H1 (cell line): ENCODE data around the gene TMEM272. TPM values are rescaled to one million over a fixed set of nuclear protein-coding genes. Genes with fewer than 3 reads are reported as not detected.

Source experiments
- CTCF ChIA-PET: fragments of 300-600 bp; sonication (Branson Sonifier 250); formaldehyde crosslinking; loops from one replicate; lab custom pipeline; 2021; ENCODE audit not compliant: partially characterized antibody; lab: Charles Lee
- POLR2A ChIA-PET: fragments of 300-600 bp; sonication (Branson Sonifier 250); formaldehyde crosslinking; loops from one replicate; lab custom pipeline; 2021; ENCODE audit warnings: inconsistent platforms; ENCODE audit not compliant: partially characterized antibody; lab: Charles Lee
- DNase-seq, 2 experiments: peaks; one replicate each; pipeline versions ENCODE4 v3.0.0 to v3.0.0-alpha.2; 2010 to 2022; ENCODE audit warnings: low spot score in 2 of 2, low read depth in 1 of 2, mixed read lengths in 1 of 2
- FAIRE-seq: peaks from 2 replicates; lab custom pipeline; 2011; peaks lifted over from hg19 to GRCh38; lab: Jason Lieb, UNC
- H2AFZ ChIP-seq: 2 replicates; pipeline ENCODE4 v1.8.1; 2012; ENCODE audit warnings: low read length, inconsistent platforms
- H2AK5ac ChIP-seq: 2 replicates; pipeline ENCODE4 v1.6.1; 2013; ENCODE audit warnings: low read depth, low read length
- H2BK120ac ChIP-seq: replicated peaks from 2 replicates; pipeline ENCODE3; 2013; ENCODE audit warnings: low read depth, low read length, inconsistent platforms
- H2BK12ac ChIP-seq: 2 replicates; pipeline ENCODE4 v1.6.1; 2013; ENCODE audit warnings: low read depth, low read length
- H2BK15ac ChIP-seq: 2 replicates; pipeline ENCODE4 v1.6.1; 2013; ENCODE audit warnings: low read length
- H2BK20ac ChIP-seq: 2 replicates; pipeline ENCODE4 v1.6.1; 2013; ENCODE audit warnings: low read length
- H2BK5ac ChIP-seq: 2 replicates; pipeline ENCODE4 v1.6.1; 2013; ENCODE audit warnings: low read depth, low read length
- H3K14ac ChIP-seq: 2 replicates; pipeline ENCODE4 v1.6.1; 2013; ENCODE audit warnings: inconsistent platforms; ENCODE audit not compliant: insufficient read length
- H3K18ac ChIP-seq: 2 replicates; pipeline ENCODE4 v1.6.1; 2013; ENCODE audit warnings: low read length; ENCODE audit errors: extremely low read depth
- H3K23ac ChIP-seq: 2 replicates; pipeline ENCODE4 v1.6.1; 2013; ENCODE audit warnings: inconsistent platforms; ENCODE audit not compliant: insufficient read length
- H3K23me2 ChIP-seq: 2 replicates; pipeline ENCODE4 v1.6.1; 2013; ENCODE audit warnings: low read depth, low read length
- H3K27ac ChIP-seq: 2 replicates; pipeline ENCODE4 v1.6.1; 2011; ENCODE audit warnings: low read depth, low read length, inconsistent platforms
- H3K27me3 ChIP-seq, 4 experiments: replicated peaks in 1 of 4; 1 replicate in 1 of 4; 2 replicates in 3 of 4; pipeline versions ENCODE4 v1.6.1 to v1.8.1; 2011 to 2013; ENCODE audit warnings: low read length in 3 of 4, mild to moderate bottlenecking in 3 of 4, inconsistent platforms in 2 of 4, mixed read lengths in 2 of 4, moderate library complexity in 1 of 4; ENCODE audit not compliant: control insufficient read depth in 3 of 4, insufficient read depth in 3 of 4; ENCODE audit errors: extremely low read depth in 1 of 4
- H3K36me3 ChIP-seq, 4 experiments: 2 replicates each; pipeline versions ENCODE4 v1.6.1 to v1.8.1; 2011 to 2013; ENCODE audit warnings: mild to moderate bottlenecking in 4 of 4, low read length in 3 of 4, moderate library complexity in 2 of 4, control low read depth in 1 of 4, inconsistent platforms in 1 of 4; ENCODE audit not compliant: insufficient read depth in 4 of 4, control insufficient read depth in 2 of 4
- H3K4ac ChIP-seq: replicated peaks from 2 replicates; pipeline ENCODE3; 2013; ENCODE audit warnings: low read length, low read depth, mixed read lengths, inconsistent platforms; ENCODE audit not compliant: insufficient read length
- H3K4me1 ChIP-seq, 4 experiments: replicated peaks in 1 of 4; 1 replicate in 1 of 4; 2 replicates in 3 of 4; pipeline versions ENCODE4 v1.6.1 to v1.8.1; 2011 to 2013; ENCODE audit warnings: low read length in 3 of 4, inconsistent platforms in 2 of 4, mixed read lengths in 1 of 4; ENCODE audit not compliant: insufficient read depth in 4 of 4, control insufficient read depth in 3 of 4
- H3K4me2 ChIP-seq, 2 experiments: 2 replicates each; pipeline versions ENCODE4 v1.6.1 to v1.8.1; 2011 to 2013; ENCODE audit warnings: low read depth in 2 of 2, low read length in 2 of 2, control low read depth in 1 of 2, inconsistent platforms in 1 of 2, mild to moderate bottlenecking in 1 of 2; ENCODE audit not compliant: insufficient read depth in 1 of 2
- H3K4me3 ChIP-seq, 4 experiments: fragments of 200-600, 300-600 bp in 1 of 4; sonication (generic), shearing (Covaris generic), sonication (Bioruptor Twin) in 1 of 4; 2 replicates each; pipeline versions ENCODE4 v1.5.1 to v1.8.1; 2011 to 2016; ENCODE audit warnings: low read length in 4 of 4, low read depth in 3 of 4, control low read depth in 2 of 4, inconsistent platforms in 2 of 4, mild to moderate bottlenecking in 2 of 4, mixed read lengths in 1 of 4, moderate library complexity in 1 of 4; ENCODE audit not compliant: insufficient read depth in 2 of 4; ENCODE audit errors: extremely low read depth in 1 of 4
- H3K56ac ChIP-seq: replicated peaks from 2 replicates; pipeline ENCODE3; 2013; ENCODE audit warnings: low read depth, mild to moderate bottlenecking, mixed read lengths, low read length, inconsistent platforms; ENCODE audit not compliant: insufficient read length
- H3K79me1 ChIP-seq: 2 replicates; pipeline ENCODE4 v1.6.1; 2013; ENCODE audit warnings: low read depth, low read length, control low read depth
- H3K79me2 ChIP-seq, 2 experiments: 2 replicates each; pipeline versions ENCODE4 v1.6.1 to v1.8.1; 2012 to 2013; ENCODE audit warnings: low read length in 2 of 2, mild to moderate bottlenecking in 2 of 2, inconsistent platforms in 1 of 2; ENCODE audit not compliant: insufficient read depth in 2 of 2, control insufficient read depth in 1 of 2
- H3K9ac ChIP-seq, 4 experiments: replicated peaks in 1 of 4; 1 replicate in 1 of 4; 2 replicates in 3 of 4; pipeline versions ENCODE4 v1.6.1 to v1.8.1; 2011 to 2013; ENCODE audit warnings: low read depth in 3 of 4, low read length in 3 of 4, control low read depth in 2 of 4, mild to moderate bottlenecking in 2 of 4, moderate library complexity in 2 of 4, inconsistent platforms in 1 of 4; ENCODE audit errors: extremely low read depth in 1 of 4
- H3K9me3 ChIP-seq, 2 experiments: 2 replicates each; pipeline versions ENCODE4 v1.6.1 to v1.8.1; 2012 to 2013; ENCODE audit warnings: mild to moderate bottlenecking in 2 of 2, moderate library complexity in 2 of 2, control low read depth in 1 of 2, inconsistent platforms in 1 of 2, low read depth in 1 of 2, low read length in 1 of 2, mixed read lengths in 1 of 2; ENCODE audit not compliant: insufficient read depth in 2 of 2
- H4K20me1 ChIP-seq, 2 experiments: replicated peaks in 1 of 2; 2 replicates each; pipeline versions ENCODE3 to v1.8.1; 2011 to 2013; ENCODE audit warnings: inconsistent platforms in 2 of 2, low read length in 2 of 2, mild to moderate bottlenecking in 1 of 2; ENCODE audit not compliant: insufficient read depth in 2 of 2, control insufficient read depth in 1 of 2
- H4K5ac ChIP-seq: 2 replicates; pipeline ENCODE4 v1.6.1; 2013; ENCODE audit warnings: low read length, low read depth, mixed read lengths, inconsistent platforms; ENCODE audit not compliant: insufficient read length
- H4K8ac ChIP-seq: 2 replicates; pipeline ENCODE4 v1.8.0; 2013; ENCODE audit warnings: mild to moderate bottlenecking, moderate library complexity, low read length, inconsistent platforms; ENCODE audit not compliant: insufficient read depth; ENCODE audit errors: extremely low read depth
- H4K91ac ChIP-seq: replicated peaks from 2 replicates; pipeline ENCODE3; 2013; ENCODE audit warnings: low read length, mixed read lengths, inconsistent platforms; ENCODE audit not compliant: insufficient read length
- ASH2L ChIP-seq: fragments of 200-600, 300-600 bp; sonication (generic); IDR thresholded peaks from one replicate; pipeline ENCODE4 v1.7.1; 2017; ENCODE audit warnings: low read length
- BCL11A ChIP-seq, 2 experiments: IDR thresholded peaks; one replicate each; pipeline ENCODE4 v1.6.1; 2011; ENCODE audit warnings: low read depth in 2 of 2, low read length in 2 of 2, mild to moderate bottlenecking in 2 of 2
- CBX8 ChIP-seq: fragments of 300-800, 300-1000 bp; sonication (generic); IDR thresholded peaks from 2 replicates; pipeline ENCODE4 v1.7.1; 2016; ENCODE audit warnings: low read depth, low read length, borderline replicate concordance
- EGR1 ChIP-seq: IDR thresholded peaks from 2 replicates; pipeline ENCODE4 v1.6.1; 2011; ENCODE audit warnings: low read depth, low read length, borderline replicate concordance
- JUND ChIP-seq: IDR thresholded peaks from 2 replicates; pipeline ENCODE4 v1.6.1; 2011; ENCODE audit warnings: mild to moderate bottlenecking, improper control_type of control experiment, low read length
- KDM5A ChIP-seq: fragments of 200-600 bp; IDR thresholded peaks from 2 replicates; pipeline ENCODE4 v1.7.1; 2012; ENCODE audit warnings: mild to moderate bottlenecking, low read length, inconsistent platforms, mixed read lengths
- RAD21 ChIP-seq, 2 experiments: IDR thresholded peaks in 1 of 2; conservative IDR thresholded peaks in 1 of 2; 2 replicates each; pipeline ENCODE4 v1.6.1; 2011; ENCODE audit warnings: low read depth in 2 of 2, low read length in 2 of 2, improper control_type of control experiment in 1 of 2, inconsistent platforms in 1 of 2, mild to moderate bottlenecking in 1 of 2, moderate library complexity in 1 of 2
- WGBS, 2 experiments: shearing (Covaris generic) in 1 of 2; methylation state at CpG; one replicate each; pipeline versions ENCODE4 v1.1.6 to v1.1.7; 2013 to 2015; ENCODE audit warnings: low lambda C conversion rate in 2 of 2, mixed read lengths in 2 of 2, inconsistent platforms in 1 of 2, low coverage in 1 of 2, missing lambda C conversion rate in 1 of 2; ENCODE audit not compliant: insufficient replicate concordance in 2 of 2, insufficient coverage in 1 of 2, insufficient read length in 1 of 2; ENCODE audit errors: extremely low coverage in 1 of 2, missing lambda C conversion rate in 1 of 2; 5-methylcytosine and 5-hydroxymethylcytosine counted together
- polyA plus RNA-seq, 7 experiments: library from polyadenylated mRNA; depleted of rRNA in 3 of 7; stranded (reverse) in 5 of 7; unstranded in 2 of 7; fragments of >200 nt in 5 of 7; fragments of 200-250 nt in 2 of 7; gene quantifications; 1 replicate in 5 of 7; 2 replicates in 1 of 7; 4 replicates in 1 of 7; pipeline versions ENCODE4 v1.2.1 to v1.2.3, GENCODE V29; 2011 to 2013; ENCODE audit warnings: missing spikeins in 2 of 7, mixed read lengths in 2 of 7
- total RNA-seq: library from RNA; stranded (reverse); fragmentation: NEBNext Ultra II Directional; extraction: Animal tissue kit (Norgen Biotek cat#: 25700); gene quantifications from 2 replicates; pipeline ENCODE4 v1.2.1, GENCODE V29; 2021

TMEM272 gene
- total and polyA plus RNA-seq, 2 of the 8 experiments (the other 6 are each of a cell fraction or from before 2014, with no cell fraction given): 0.05 TPM; not detected in 1

DNA sequence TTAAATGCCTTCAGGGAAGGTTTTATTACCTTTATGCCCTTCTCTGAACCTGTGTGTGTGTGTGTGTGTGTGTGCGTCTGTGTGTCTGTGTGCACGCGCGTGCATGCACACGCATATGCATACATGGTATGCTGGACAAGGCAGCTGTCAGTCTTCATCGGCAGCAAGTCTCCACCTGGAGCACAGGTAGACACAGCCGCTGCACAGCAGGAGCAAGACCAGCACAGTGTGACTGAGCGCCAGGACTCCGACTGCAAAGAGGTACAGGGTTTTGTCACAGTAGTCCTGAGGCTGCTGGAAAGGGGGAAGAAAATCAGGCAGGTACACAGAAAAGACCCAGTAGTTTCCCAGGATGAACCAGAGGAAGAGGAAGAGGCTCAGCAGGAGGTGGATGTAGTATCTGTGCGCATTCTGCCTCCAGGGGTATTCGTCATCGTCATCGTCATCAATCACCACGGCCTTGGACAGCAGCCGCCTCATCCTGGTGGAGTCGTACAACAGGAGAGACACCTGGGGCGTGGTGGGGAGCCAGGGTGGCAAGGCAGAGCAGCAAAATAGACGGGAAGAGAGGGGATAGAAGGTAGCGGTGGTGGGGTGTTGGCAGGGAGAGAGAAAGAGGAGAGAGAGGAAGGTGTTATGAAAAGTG is 28.2 kb downstream of the TMEM272 start:
- H2BK120ac ChIP-seq: no peak overlapping the region
- H3K23me2 ChIP-seq: no peaks in the 10 kb centered on the region
- peaks cover 0 to 3% (median 1%) of the 10 kb centered on the region in 4 experiments; a peak in 2 of 7 replicates for H3K27me3 ChIP-seq
- H2BK12ac ChIP-seq: no peak overlapping the region
- peaks cover 0 to 16% (median 7%) of the 10 kb centered on the region in 4 experiments; a peak in 5 of 7 replicates for H3K4me1 ChIP-seq
- no peak for DNase-seq
- no peak overlapping the region for H3K4me3 ChIP-seq
- H3K4me2 ChIP-seq: no peak overlapping the region; a peak in 1 of 4 replicates
- H3K9ac ChIP-seq: no peak overlapping the region
- no peak overlapping the region for H2BK15ac ChIP-seq
- POLR2A ChIA-PET: no interaction called here
- 86% methylated on average over 19 of the region's 19 CpGs; no CpG with 5 or more reads in 1 of the 2 experiments for WGBS, 2 experiments
- no peak overlapping the region for H2BK5ac ChIP-seq
- no peak overlapping the region for H3K14ac ChIP-seq
- no peak overlapping the region for H3K56ac ChIP-seq
- no peak for FAIRE-seq
- no peaks in the 10 kb centered on the region for H4K20me1 ChIP-seq
- H3K27ac ChIP-seq: no peak overlapping the region
- H3K18ac ChIP-seq: no peak overlapping the region
- H3K23ac ChIP-seq: no peak overlapping the region
- no peaks in the 10 kb centered on the region for H3K79me1 ChIP-seq
- H3K4ac ChIP-seq: no peak overlapping the region
- no peak overlapping the region for H2BK20ac ChIP-seq
- H2AFZ ChIP-seq: no peak overlapping the region
- H2AK5ac ChIP-seq: no peak overlapping the region
- no peak for TF ChIP-seq ASH2L
- no peak for TF ChIP-seq RAD21 (IDR thresholded peaks at IDR 0.05 in 1 of 2, conservative IDR thresholded peaks at IDR 0.05 in 1 of 2; ENCODE audit: low read depth in 2 of 2, low read length in 2 of 2)
- TF ChIP-seq EGR1: no peak
- TF ChIP-seq CBX8: no peak
- TF ChIP-seq JUND: no peak
- TF ChIP-seq KDM5A: no peak
- TF ChIP-seq BCL11A (IDR thresholded peaks at IDR 0.05; ENCODE audit: low read depth in 2 of 2, low read length in 2 of 2): no peak
- H3K9me3 ChIP-seq: no peaks in the 10 kb centered on the region
- no peaks in the 10 kb centered on the region for H3K36me3 ChIP-seq
- H4K8ac ChIP-seq: no peak overlapping the region
- no peak overlapping the region for H4K91ac ChIP-seq
- CTCF ChIA-PET: interaction anchor here (1.0 to 7.5 kb wide), 15 partner anchors 8 to 346 kb away, joined by 3 to 105 read pairs (median 9); partner anchors contain the start of gene TMEM272
- H4K5ac ChIP-seq: no peak overlapping the region
- H3K79me2 ChIP-seq: no peaks in the 10 kb centered on the region
